Activated CD8-positive, alpha-beta memory T cell treated with anti-CD3 and anti-CD28 coated beads for 4 hours (primary cell): ENCODE data around the gene FEV.

ENCODE experiments used
- DNase-seq, 2 donors: peaks; one replicate each; pipeline ENCODE4 v3.0.0-alpha.2; 2020; ENCODE audit warnings: low read depth in 2 of 2

FEV gene

DNA sequence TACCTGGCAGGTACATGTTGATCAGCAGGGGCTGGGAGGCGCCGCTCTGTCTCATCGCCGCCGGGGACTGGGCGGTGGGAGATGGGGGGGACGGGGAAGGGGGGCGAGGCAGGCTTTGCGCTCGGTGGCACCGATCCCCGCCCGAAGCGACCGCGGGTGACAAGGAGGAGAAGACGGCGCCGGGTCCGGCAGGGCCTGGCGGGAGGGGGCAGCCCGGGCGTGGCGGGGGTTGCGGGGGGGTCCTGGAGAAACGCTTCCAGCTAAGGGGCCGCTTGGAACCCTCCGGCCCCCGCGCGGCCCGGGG, at the start of gene FEV:
Gene FEV, minus strand, starts transcription at position 164 of the 304 bp plus-strand sequence. Its CDS starts 109 bp downstream, at position 55.
- DNase-seq, result no peak

DNA sequence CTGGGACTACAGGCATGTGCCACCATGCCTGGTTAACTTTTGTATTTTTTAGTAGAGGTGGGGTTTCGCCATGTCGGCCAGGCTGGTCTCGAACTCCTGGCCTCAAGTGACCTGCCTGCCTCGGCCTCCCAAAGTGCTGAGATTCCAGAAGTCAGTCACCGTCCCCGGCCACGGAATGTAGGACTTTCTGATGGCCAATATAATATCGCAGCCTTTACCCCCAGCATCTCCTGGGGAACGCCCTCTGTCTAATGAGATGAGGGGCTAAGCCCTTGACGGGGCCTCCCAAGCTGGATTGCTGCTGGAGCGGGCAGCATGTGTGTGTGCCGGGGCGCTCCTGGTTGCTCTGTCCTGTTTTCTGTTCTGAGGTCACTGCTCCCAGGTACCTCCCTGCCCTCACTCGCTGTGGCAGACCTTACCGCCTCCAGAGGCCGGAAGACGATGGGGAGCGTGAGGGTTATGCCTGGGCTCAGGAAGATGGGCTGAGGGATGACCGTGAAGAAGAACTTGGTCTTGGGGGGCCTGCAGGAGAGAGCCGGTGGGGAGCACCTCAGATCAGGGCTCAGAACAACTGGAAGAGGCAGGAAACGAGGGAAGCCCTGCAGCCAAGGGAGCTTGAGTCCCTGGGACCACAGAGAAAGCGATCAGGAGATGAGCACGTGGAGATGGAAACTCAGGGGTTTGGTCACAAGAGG, 47.2 kb upstream of the FEV start:
- DNase-seq, result no peak

DNA sequence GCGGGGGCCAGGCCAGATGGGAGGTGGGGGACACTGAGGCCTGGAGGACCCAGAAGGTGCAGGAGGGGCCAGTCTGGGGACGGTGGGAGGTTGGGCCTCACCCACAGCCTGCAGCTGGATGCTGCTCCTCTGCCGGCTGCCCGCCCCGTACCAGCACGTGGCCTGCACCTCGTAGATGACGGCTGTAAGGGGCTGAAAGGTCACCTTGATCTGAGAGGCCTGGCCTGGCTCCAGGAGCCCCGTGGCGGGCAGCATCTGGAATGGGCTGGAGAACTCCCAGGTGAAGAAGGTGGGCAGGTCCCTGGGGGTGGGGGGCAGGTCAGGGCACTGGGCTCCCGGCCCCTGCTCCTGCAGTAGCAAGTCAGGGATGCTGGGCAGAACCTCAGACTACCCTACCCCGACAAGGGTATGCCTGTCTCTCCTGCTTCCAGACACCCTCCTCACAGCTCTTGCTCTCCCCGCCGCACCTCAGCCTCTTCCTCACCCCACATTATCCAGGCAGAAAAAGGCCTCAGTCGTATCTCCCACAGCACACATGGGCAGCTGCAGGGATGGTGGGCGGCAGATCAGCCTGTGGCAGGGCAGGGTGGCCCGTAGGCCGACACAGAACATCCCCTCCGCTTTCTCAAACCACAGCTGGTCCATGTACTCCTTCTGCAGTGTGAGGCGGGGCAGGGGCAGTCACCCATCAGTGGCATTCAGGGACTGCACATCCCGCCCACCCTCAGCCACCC, 46.2 kb upstream of the FEV start:
- no peak for DNase-seq

DNA sequence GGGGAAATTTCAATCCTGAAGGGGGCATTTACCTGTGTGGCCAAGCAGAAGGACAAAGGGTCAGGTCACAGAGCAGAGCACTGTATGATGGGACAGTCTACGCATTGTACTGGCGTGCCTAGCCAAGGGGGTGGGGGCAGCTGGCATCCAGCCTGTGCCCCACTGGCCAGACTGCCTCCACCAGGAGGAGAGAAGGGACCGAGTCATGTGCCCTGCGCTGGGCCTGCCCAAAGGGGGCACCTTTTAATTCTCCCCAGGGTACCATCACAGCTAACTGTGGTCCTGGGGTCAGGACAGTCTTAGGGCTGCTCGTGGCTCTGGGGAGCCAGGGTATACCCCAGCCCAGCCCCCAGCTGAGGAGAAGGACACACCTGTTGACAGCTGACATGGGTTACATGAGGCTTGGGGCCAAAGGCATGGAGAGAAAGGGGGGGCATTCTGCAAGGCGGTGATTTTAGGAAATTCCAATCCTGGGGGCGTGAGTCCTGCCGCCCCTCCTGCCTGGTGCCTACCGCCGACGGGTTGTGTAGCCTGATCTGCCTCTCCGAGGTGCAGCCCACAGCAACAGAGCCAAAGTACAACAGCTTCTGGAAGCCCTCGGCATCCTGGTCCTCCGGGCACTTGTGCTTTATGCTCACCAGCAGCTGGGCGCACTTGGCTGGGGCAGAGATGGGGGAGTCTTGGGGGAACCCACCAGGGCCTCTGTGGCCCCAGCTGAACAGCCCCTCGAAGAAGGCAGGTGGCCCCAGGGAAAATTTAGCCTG, 45.4 kb upstream of the FEV start:
- DNase-seq, result no peak

GRCh38 chr2:219029829-219030165, 44.8 kb upstream of the FEV start:
- DNase-seq, result peak; percentile 53

- DNase-seq, result no peak
Measured at GRCh38 chr2:219028996-219029828, 44.2 kb upstream of the FEV start.

GRCh38 chr2:219028141-219028540, 43.2 kb upstream of the FEV start:
- DNase-seq, result no peak

- DNase-seq, result no peak
Measured at GRCh38 chr2:219027511-219028055, 42.6 kb upstream of the FEV start.

DNA sequence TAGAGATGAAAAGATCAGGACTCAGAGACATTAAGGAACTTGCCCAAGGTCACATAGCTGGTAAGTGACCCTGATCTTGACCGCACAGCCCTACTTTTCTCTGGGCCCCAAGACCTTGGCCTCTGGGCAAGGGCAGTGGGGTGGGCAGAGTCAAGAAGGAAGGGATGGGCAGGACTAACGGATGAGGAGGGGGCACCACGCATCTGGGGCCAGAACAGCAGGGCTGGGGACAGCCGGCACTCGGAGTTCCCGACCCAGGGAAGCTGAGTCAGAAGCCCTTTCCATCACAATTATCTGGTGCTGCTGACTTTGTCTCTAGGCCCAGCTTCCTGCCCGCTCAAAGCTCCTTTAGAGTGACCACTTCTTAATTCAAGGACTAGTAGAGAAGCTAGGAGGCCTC, 42.0 kb upstream of the FEV start:
- no peak for DNase-seq

GRCh38 chr2:219025637-219026585, 40.9 kb upstream of the FEV start:
- DNase-seq, result no peak

DNA sequence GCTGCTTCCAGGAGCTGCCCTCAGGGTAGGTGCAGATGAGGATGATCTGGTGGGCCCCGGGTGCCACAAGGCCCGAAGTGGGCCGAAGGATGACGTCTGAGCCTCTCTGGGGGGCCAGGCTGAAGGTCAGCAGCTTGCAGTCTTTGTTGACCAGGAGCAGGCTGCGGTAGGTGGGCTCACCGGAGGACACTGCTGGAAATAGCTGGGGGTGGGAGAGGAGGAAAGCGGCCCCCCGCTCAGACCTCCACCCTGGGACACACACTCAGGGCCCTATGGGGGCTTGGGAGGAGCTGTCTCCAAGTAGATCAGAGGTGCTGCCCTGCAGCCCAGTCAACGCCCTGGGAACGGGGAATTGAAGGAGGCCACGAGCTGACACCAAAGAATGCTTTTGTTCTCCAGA, 39.1 kb upstream of the FEV start:
- DNase-seq, result no peak

GRCh38 chr2:219023045-219023605, 38.1 kb upstream of the FEV start:
- DNase-seq, result no peak

- no peak for DNase-seq
Measured at GRCh38 chr2:219022616-219023015, 37.6 kb upstream of the FEV start.

GRCh38 chr2:219022041-219022440, 37.1 kb upstream of the FEV start:
- DNase-seq, result no peak

- no peak for DNase-seq
Measured at GRCh38 chr2:219021591-219021990, 36.6 kb upstream of the FEV start.

- no peak for DNase-seq
Measured at GRCh38 chr2:219020604-219021365, 35.8 kb upstream of the FEV start.

- DNase-seq, result no peak
Measured at GRCh38 chr2:219019436-219019835, 34.5 kb upstream of the FEV start.

GRCh38 chr2:219018726-219019125, 33.7 kb upstream of the FEV start:
- DNase-seq, result no peak

GRCh38 chr2:219018286-219018685, 33.3 kb upstream of the FEV start:
- DNase-seq, result no peak
